ENCODE results near the gene TEX2. TPM values are rescaled to one million over a fixed set of nuclear protein-coding genes. Genes with fewer than 3 reads are reported as not detected.
"Not testable (repeated sequence)": the region's sequence is repeated elsewhere in the genome, so short reads cannot be mapped to it uniquely, and the experiment has no call there.

Gene TEX2
- total RNA-seq, 1 donor from 2014 or later = 41.3 TPM

DNA sequence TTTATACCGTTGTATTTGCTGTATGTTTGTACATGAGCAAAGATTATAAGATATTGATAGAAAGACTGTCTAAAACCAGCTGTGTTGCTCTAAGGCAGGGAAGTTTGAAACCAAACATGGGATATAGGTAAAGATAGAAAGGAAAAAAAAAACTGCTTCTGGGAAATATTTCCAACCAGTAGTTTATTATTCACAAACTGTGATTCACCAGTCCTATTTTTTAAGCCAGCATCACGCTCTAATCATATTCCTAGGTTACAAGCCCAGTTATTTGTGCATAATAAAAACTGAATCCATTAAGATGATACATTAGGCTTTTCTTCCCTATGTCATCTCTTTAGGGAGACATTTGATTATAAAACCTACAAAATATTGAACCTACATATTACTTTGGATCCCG is 137.1 kb downstream of the TEX2 start:
- intact Hi-C loops (cut with DNase I) = no loop called here
- ATAC-seq (no peak), DNase-seq (no peak)
- no peak overlapping the region for H3K4me3 ChIP-seq
- H3K36me3 ChIP-seq = no peaks in the 10 kb centered on the region
- no peaks in the 10 kb centered on the region for H3K9me3 ChIP-seq
- TF ChIP-seq, protein P1, sequence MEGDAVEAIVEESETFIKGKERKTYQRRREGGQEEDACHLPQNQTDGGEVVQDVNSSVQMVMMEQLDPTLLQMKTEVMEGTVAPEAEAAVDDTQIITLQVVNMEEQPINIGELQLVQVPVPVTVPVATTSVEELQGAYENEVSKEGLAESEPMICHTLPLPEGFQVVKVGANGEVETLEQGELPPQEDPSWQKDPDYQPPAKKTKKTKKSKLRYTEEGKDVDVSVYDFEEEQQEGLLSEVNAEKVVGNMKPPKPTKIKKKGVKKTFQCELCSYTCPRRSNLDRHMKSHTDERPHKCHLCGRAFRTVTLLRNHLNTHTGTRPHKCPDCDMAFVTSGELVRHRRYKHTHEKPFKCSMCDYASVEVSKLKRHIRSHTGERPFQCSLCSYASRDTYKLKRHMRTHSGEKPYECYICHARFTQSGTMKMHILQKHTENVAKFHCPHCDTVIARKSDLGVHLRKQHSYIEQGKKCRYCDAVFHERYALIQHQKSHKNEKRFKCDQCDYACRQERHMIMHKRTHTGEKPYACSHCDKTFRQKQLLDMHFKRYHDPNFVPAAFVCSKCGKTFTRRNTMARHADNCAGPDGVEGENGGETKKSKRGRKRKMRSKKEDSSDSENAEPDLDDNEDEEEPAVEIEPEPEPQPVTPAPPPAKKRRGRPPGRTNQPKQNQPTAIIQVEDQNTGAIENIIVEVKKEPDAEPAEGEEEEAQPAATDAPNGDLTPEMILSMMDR (IDR thresholded peaks at IDR 0.05) = no peak
- no peak overlapping the region for H3K27ac ChIP-seq
- peaks cover 33% of the 10 kb centered on the region for H3K4me1 ChIP-seq
- no peaks in the 10 kb centered on the region for H3K27me3 ChIP-seq (ENCODE audit: low read depth)

DNA sequence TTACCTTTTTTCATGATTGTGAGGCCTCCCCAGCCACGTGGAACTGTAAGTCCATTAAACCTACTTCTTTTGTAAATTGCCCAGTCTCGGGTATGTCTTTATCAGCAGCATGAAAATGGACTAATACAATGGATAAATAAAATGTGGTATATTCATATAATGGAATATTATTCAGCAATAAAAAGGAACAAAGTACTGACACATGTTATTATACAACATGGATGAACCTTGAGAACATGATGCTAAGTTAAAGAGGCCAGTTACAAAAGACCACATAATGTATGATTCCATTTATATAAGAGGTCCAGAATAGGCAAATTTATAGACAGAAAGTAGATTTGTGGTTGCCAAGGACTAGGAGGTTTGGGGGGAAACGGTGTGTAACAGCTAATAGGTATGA is 138.5 kb downstream of the TEX2 start:
- H3K36me3 ChIP-seq = no peaks in the 10 kb centered on the region
- H3K4me1 ChIP-seq = peaks cover 40% of the 10 kb centered on the region
- H3K27me3 ChIP-seq (ENCODE audit: low read depth) = no peaks in the 10 kb centered on the region
- ATAC-seq (no peak), DNase-seq (no peak)
- no peak overlapping the region for H3K27ac ChIP-seq
- intact Hi-C loops (cut with DNase I) = no loop called here
- H3K9me3 ChIP-seq = no peaks in the 10 kb centered on the region
- no peak overlapping the region for H3K4me3 ChIP-seq
- TF ChIP-seq, protein P1 (IDR thresholded peaks at IDR 0.05) = no peak

DNA sequence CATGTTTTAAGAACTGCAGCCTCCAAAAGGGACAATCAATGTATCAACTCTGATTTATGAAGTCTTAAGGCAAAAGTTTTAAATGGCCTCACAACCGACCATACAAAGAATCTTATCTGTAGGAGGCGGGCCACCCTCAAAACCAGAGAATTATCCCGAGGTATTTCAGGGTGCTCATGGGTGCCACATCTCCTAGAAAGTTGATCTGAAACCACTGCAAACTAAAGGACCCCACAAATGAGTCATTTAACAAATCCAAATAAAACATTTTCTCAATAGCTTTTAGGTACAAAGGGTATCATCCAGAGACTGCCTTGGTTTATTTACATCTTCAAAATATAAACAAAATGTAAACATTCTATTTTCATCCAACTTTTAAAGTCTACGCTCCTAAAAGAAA is 139.9 kb downstream of the TEX2 start:
- no peaks in the 10 kb centered on the region for H3K36me3 ChIP-seq
- no peaks in the 10 kb centered on the region for H3K9me3 ChIP-seq
- TF ChIP-seq, protein P1 (IDR thresholded peaks at IDR 0.05) = no peak
- no peak for DNase-seq
- peaks cover 49% of the 10 kb centered on the region for H3K4me1 ChIP-seq
- H3K4me3 ChIP-seq = no peak overlapping the region
- intact Hi-C loops (cut with DNase I) = no loop called here
- no peaks in the 10 kb centered on the region for H3K27me3 ChIP-seq (ENCODE audit: low read depth)
- no peak for ATAC-seq
- H3K27ac ChIP-seq = no peak overlapping the region

DNA sequence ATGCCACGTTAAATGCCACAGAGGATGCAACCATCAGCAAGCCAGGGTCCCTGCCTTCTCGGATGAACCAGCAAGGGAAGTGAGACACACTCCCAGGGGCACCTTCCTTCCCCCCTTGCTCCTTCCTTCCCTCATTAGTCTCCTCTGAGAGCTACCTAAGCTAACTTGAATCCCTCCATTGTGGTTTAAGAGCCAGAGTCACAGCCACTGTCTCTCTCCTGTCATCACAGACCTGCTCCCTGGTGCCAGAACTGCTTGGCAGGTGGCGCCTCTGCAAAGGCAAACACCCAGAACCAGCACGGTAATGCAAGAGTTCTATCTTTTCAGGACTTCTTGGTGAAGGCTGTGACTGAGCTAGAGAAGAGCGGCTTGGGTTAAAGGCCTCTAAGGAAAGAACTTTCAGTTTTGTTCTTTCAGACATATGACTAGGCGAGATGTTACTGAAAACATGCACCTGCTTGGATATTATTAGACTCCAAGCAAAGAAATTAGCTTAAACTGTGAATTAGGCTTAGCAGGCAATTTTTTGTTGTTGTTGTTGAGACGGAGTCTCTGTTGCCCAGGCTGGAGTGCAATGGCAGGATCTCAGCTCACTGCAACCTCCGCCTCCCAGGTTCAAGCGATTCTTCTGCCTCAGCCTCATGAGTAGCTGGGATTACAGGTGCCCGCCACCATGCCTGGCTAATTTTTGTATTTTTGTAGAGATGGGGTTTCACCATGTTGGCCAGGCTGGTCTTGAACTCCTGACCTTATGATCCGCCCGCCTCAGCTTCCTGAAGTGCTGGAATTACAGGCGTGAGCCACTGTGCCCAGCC is 141.9 kb downstream of the TEX2 start:
- not testable (repeated sequence) for H3K9me3 ChIP-seq
- ATAC-seq = peak; percentile 5 to 37
- peaks cover 51% of the 10 kb centered on the region for H3K4me1 ChIP-seq

DNA sequence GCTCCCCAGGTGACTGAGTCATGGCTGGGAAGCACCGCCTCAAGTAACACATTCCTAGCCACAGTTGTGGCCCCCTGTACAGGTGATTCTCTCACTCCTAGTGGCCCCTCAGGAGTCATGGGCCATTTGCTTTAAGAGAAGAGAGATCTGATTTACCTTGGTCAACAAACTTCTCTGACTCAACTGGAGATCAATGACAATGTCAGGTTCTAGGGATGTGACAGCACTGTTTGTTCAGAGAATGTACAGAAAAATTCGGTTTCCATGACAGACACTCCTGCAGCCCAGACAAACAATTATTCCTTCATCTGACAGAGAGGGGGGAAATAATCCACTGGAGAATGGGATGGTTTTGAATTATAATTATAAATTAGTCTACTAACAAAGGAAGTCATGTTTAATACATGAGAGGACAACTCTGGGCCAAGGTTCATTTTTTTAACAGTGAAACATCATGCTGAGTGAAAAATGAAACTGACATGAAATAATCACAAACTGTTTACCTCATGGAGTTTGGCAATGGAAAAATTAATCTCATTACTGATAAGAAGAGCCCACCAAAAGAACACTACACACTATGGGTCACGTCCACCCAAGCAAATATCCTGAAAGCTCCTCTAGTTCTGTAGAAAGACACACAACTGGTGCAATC is 142.8 kb downstream of the TEX2 start:
- Histone ChIP-seq H3K27ac (peak overlapping the region; percentile 64), H3K4me1 (peaks cover 59% of the 10 kb centered on the region), H3K9me3 (no peaks in the 10 kb centered on the region), H3K36me3 (no peaks in the 10 kb centered on the region), H3K4me3 (no peak overlapping the region), H3K27me3 (ENCODE audit: low read depth) (no peaks in the 10 kb centered on the region)
- TF ChIP-seq, protein P1 (IDR thresholded peaks at IDR 0.05) = no peak
- intact Hi-C loops (cut with DNase I) = no loop called here
- no peak for DNase-seq
- ATAC-seq = no peak

More for the DNA sequence above, 141.9 kb downstream of the TEX2 start:
- H3K4me3 ChIP-seq; DNase-seq; intact Hi-C loops (cut with DNase I); H3K36me3 ChIP-seq; H3K27me3 ChIP-seq (ENCODE audit: low read depth): not testable (repeated sequence)
- H3K27ac ChIP-seq = peak overlapping the region; percentile 64

Data from lower lobe of right lung (tissue), 2 donors.